A549 (cell line): ENCODE measurements around the gene SUN2. TPM values are rescaled to one million over a fixed set of nuclear protein-coding genes. Genes with fewer than 3 reads are reported as not detected.
A peak's percentile ranks its signal among the peaks of the same experiment; 100 is the strongest.

Experiments
- ATAC-seq, 2 experiments: fragments of 200-7000 bp in 1 of 2; fragments of >200 bp in 1 of 2; cut with Nextera tagmentation in 1 of 2; cut with Tn5 transposase in 1 of 2; 3 replicates each; pipeline versions ENCODE4 v1.8.0 to v1.9.1; 2018 to 2020; ENCODE audit warnings: mild to moderate bottlenecking in 1 of 2, moderate library complexity in 1 of 2
- CTCF ChIA-PET: fragments of 300-600 bp; sonication (Branson Sonifier 250); formaldehyde crosslinking; extraction: SDS; loops from one replicate; lab custom pipeline; 2021; ENCODE audit warnings: antibody characterized with exemption, inconsistent platforms; lab: Yijun Ruan, JAX
- POLR2A ChIA-PET: fragments of 350-600 bp; formaldehyde crosslinking; extraction: SDS; loops from one replicate; lab custom pipeline; 2021; ENCODE audit warnings: antibody characterized with exemption, inconsistent platforms; lab: Yijun Ruan, JAX
- DNase-seq, 2 experiments: peaks; one replicate each; pipeline versions ENCODE4 v3.0.0 to v3.0.0-alpha.2; 2011 to 2016; ENCODE audit warnings: low read depth in 1 of 2, low spot score in 1 of 2
- FAIRE-seq: peaks from 2 replicates; lab custom pipeline; 2011; peaks lifted over from hg19 to GRCh38; lab: Jason Lieb, UNC
- H3K27ac ChIP-seq, 2 experiments: fragments of >200 bp; sonication (Bioruptor Twin); formaldehyde crosslinking; 3 replicates each; pipeline ENCODE4 v1.5.1; 2016 to 2017
- H3K4me1 ChIP-seq: fragments of >200 bp; sonication (Bioruptor Twin); formaldehyde crosslinking; 3 replicates; pipeline ENCODE4 v1.6.1; 2016
- H3K4me2 ChIP-seq: fragments of >200 bp; sonication (Bioruptor Twin); formaldehyde crosslinking; 3 replicates; pipeline ENCODE4 v1.6.1; 2016
- H3K4me3 ChIP-seq: fragments of >200 bp; sonication (Bioruptor Twin); formaldehyde crosslinking; 3 replicates; pipeline ENCODE4 v1.5.1; 2016
- H3K9me3 ChIP-seq: fragments of >200 bp; sonication (Bioruptor Twin); formaldehyde crosslinking; 3 replicates; pipeline ENCODE4 v1.6.1; 2016
- BHLHE40 ChIP-seq: IDR thresholded peaks from 2 replicates; pipeline ENCODE4 v1.6.1; 2012; ENCODE audit warnings: low read depth, low read length, inconsistent platforms
- CBX2 ChIP-seq: fragments of 200-600 bp; sonication (generic); IDR thresholded peaks from 2 replicates; pipeline ENCODE4 v1.6.1; 2016; ENCODE audit warnings: low read depth, mild to moderate bottlenecking, borderline replicate concordance
- CHD2 ChIP-seq: fragments of 150-350 bp; IDR thresholded peaks from 2 replicates; pipeline ENCODE4 v1.6.1; 2014; ENCODE audit warnings: low read length; ENCODE audit not compliant: partially characterized antibody
- CHD4 ChIP-seq: fragments of 200-600 bp; sonication (generic); IDR thresholded peaks from 2 replicates; pipeline ENCODE4 v1.6.1; 2016; ENCODE audit warnings: antibody characterized with exemption, mild to moderate bottlenecking, borderline replicate concordance
- ESRRA ChIP-seq: fragments of 150-350 bp; IDR thresholded peaks from 2 replicates; pipeline ENCODE4 v1.6.1; 2014; ENCODE audit warnings: mild to moderate bottlenecking, low read length, borderline replicate concordance
- MAFK ChIP-seq: fragments of 450-650 bp; IDR thresholded peaks from 2 replicates; pipeline ENCODE4 v1.6.1; 2014; ENCODE audit not compliant: partially characterized antibody
- NFE2L2 ChIP-seq: fragments of 150-350 bp; conservative IDR thresholded peaks from 2 replicates; pipeline ENCODE4 v1.6.1; 2014; ENCODE audit warnings: low read length
- NPAS2 ChIP-seq: fragments of 250-450 bp; sonication (Bioruptor Pico); IDR thresholded peaks from 2 replicates; pipeline ENCODE4 v1.8.0; 2022; ENCODE audit warnings: mild to moderate bottlenecking, moderate library complexity, borderline replicate concordance
- RARB ChIP-seq: fragments of 250-450 bp; sonication (Bioruptor Pico); IDR thresholded peaks from 2 replicates; pipeline ENCODE4 v1.8.0; 2021; ENCODE audit warnings: mild to moderate bottlenecking, moderate library complexity
- TFCP2L1 ChIP-seq: fragments of 250-450 bp; sonication (Bioruptor Pico); IDR thresholded peaks from 2 replicates; pipeline ENCODE4 v1.5.0; 2021; ENCODE audit warnings: mild to moderate bottlenecking
- TP53 ChIP-seq: fragments of 250-450 bp; sonication (Bioruptor Pico); IDR thresholded peaks from 2 replicates; pipeline ENCODE4 v1.5.0; 2021; ENCODE audit warnings: mild to moderate bottlenecking, moderate library complexity
- ZC3H11A ChIP-seq: fragments of 450-650 bp; IDR thresholded peaks from 2 replicates; pipeline ENCODE4 v1.6.1; 2014; ENCODE audit warnings: antibody characterized with exemption, mild to moderate bottlenecking
- WGBS: methylation state at CpG from one replicate; pipeline ENCODE4 v1.1.6; 2017; ENCODE audit errors: missing lambda C conversion rate; 5-methylcytosine and 5-hydroxymethylcytosine counted together
- polyA plus RNA-seq, 4 experiments: library from polyadenylated mRNA; depleted of rRNA in 3 of 4; stranded (reverse); fragments of >200 nt; fragmentation: RNase III in 1 of 4; extraction: RNeasy Plus Mini Kit Qiagen cat#74134 plus additional on column Dnase treatment in 1 of 4; gene quantifications; 2 replicates in 3 of 4; 3 replicates in 1 of 4; pipeline ENCODE4 v1.2.3, GENCODE V29; 2011 to 2017
- TF ChIP-seq, protein P1 (sequence below): fragments of >200 bp; sonication (Bioruptor Twin); formaldehyde crosslinking; IDR thresholded peaks from 3 replicates; pipeline ENCODE4 v1.5.1; 2016
- TF ChIP-seq, protein P2 (sequence below): fragments of >200 bp; sonication (Bioruptor Twin); formaldehyde crosslinking; IDR thresholded peaks from 2 replicates; pipeline ENCODE4 v1.6.1; 2016

The SUN2 gene
- polyA plus RNA-seq, 2 of the 4 experiments (the other 2 are of a cell fraction), result 12.6 to 24.0 TPM

DNA sequence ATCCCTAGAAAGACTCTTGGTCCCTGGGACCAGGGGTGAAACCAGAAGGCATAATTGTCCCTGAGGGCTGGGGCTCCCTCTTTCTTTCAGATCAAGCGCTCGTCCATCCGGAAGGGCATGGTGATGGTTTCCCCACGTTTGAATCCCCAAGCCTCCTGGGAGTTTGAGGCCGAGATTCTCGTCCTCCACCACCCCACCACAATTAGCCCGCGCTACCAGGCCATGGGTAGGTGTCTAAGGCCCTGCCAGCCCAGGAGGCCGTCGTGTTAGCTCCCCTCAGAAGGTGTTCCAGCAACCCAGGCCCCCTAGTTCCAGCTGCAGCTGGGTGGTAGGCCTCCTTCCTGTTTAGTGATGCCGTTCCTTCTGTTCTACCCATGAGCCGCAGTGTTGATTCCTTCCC is 28.7 kb downstream of the SUN2 start:
- no peaks in the 10 kb centered on the region for H3K4me1 ChIP-seq
- ATAC-seq, result no peak
- no peak overlapping the region for H3K4me3 ChIP-seq
- TF ChIP-seq MAFK, result no peak
- TF ChIP-seq TFCP2L1 (CRISPR knock-in tag), result no peak
- TF ChIP-seq ESRRA, result no peak
- TF ChIP-seq CHD2, result no peak
- POLR2A ChIA-PET, result no interaction called here
- WGBS, result 92% methylated on average over 11 of the region's 12 CpGs
- H3K9me3 ChIP-seq, result no peaks in the 10 kb centered on the region
- CTCF ChIA-PET, result interaction anchor here (1.4 to 7.4 kb wide), 2 partner anchors 8 to 142 kb away, joined by 3 to 69 read pairs; no protein-coding TSS in a partner anchor
- no peak for DNase-seq
- H3K4me2 ChIP-seq, result no peak overlapping the region
- no peak overlapping the region for H3K27ac ChIP-seq
- FAIRE-seq, result no peak

DNA sequence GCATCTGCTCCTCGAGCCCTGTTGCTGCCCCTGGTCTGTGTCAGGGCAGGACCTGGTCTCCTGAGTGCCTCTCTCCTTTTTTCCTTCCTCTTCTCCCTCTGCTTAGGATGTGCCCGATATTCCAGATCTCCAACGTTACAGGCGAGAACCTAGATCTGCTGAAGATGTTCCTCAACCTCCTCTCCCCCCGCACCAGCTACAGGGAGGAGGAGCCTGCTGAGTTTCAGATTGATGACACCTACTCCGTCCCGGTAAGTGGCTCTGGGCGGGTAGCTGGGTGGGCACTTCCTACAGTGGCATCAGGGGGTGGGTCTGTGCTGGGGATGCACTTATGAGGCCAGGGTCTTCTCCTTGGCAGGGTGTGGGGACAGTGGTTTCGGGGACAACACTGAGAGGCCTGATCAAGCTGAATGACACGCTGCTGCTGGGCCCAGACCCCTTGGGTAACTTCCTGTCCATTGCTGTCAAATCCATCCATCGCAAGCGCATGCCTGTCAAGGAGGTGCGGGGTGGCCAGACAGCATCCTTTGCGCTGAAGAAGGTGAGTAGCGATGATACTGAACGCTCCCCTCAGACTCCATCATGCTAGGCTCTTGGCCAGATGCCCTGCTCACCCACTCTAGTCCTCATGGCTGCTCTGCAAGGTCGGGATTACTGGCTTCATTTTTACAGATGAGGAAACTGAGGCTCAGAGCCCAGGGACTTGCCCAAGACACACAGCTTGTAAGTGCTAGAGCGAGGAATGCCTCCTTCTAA is 29.7 kb downstream of the SUN2 start:
- POLR2A ChIA-PET, result no interaction called here
- WGBS, result 98% methylated on average over 11 of the region's 18 CpGs
- no peak for DNase-seq

DNA sequence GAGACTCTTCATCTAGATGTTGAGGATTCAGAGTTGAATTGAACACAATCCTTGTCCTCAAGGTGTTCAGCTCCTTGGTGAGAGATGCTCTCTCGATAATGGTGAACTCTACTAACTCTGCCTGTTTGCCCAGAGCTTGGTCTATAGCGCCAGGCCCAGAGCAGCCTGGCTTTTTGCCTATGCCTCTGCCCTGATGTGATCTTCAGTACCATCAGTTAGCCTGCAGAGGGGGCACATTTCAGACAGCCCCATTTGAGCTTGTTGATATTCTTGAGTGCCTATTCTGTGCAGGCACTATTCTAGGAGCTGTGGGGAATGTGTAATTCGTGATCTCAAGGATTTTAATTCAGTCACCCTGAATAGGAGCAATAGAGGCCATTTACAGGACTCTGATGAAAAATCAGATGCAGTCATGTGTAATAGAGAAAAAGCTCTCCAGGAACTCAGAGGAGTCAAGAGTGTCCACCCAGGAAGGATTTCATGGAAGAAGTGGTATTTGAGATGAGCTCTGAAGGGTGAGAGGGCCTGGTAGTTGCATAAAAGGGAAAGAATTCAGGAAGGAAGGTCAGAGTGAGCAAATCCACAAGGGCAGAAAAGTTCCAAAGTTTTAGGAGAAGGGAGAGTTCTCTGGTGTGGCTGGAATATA is 30.7 kb downstream of the SUN2 start:
- ATAC-seq, result peak; percentile 81 to 90
- DNase-seq, result peak; percentile 49 to 57
- TF ChIP-seq RARB (CRISPR knock-in tag), result no peak
- TF ChIP-seq, protein P1, sequence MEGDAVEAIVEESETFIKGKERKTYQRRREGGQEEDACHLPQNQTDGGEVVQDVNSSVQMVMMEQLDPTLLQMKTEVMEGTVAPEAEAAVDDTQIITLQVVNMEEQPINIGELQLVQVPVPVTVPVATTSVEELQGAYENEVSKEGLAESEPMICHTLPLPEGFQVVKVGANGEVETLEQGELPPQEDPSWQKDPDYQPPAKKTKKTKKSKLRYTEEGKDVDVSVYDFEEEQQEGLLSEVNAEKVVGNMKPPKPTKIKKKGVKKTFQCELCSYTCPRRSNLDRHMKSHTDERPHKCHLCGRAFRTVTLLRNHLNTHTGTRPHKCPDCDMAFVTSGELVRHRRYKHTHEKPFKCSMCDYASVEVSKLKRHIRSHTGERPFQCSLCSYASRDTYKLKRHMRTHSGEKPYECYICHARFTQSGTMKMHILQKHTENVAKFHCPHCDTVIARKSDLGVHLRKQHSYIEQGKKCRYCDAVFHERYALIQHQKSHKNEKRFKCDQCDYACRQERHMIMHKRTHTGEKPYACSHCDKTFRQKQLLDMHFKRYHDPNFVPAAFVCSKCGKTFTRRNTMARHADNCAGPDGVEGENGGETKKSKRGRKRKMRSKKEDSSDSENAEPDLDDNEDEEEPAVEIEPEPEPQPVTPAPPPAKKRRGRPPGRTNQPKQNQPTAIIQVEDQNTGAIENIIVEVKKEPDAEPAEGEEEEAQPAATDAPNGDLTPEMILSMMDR, result peak; percentile 34; the same call in 2 of the 3 replicates
- no peak overlapping the region for H3K4me2 ChIP-seq
- H3K4me1 ChIP-seq, result no peaks in the 10 kb centered on the region
- CTCF ChIA-PET, result interaction anchor here (0.6 to 7.4 kb wide), 16 partner anchors 9 to 672 kb away, joined by 3 to 69 read pairs (median 5); partner anchors contain the start of genes GTPBP1 and TOMM22
- 32% methylated on average over 3 of the region's 3 CpGs for WGBS
- FAIRE-seq, result no peak
- H3K9me3 ChIP-seq, result no peaks in the 10 kb centered on the region
- POLR2A ChIA-PET, result no interaction called here
- H3K4me3 ChIP-seq, result no peak overlapping the region
- H3K27ac ChIP-seq, result no peak overlapping the region

More for the DNA sequence above, 29.7 kb downstream of the SUN2 start:
- no peak for FAIRE-seq
- H3K9me3 ChIP-seq, result no peaks in the 10 kb centered on the region
- CTCF ChIA-PET, result interaction anchor here (1.2 to 7.4 kb wide), 6 partner anchors 9 to 41 kb away, joined by 5 to 69 read pairs (median 12); no protein-coding TSS in a partner anchor
- H3K4me3 ChIP-seq, result no peak overlapping the region
- no peak overlapping the region for H3K27ac ChIP-seq
- no peak for ATAC-seq
- TF ChIP-seq CHD2, result no peak
- TF ChIP-seq CBX2, result no peak
- no peak for TF ChIP-seq BHLHE40
- no peaks in the 10 kb centered on the region for H3K4me1 ChIP-seq
- no peak overlapping the region for H3K4me2 ChIP-seq

DNA sequence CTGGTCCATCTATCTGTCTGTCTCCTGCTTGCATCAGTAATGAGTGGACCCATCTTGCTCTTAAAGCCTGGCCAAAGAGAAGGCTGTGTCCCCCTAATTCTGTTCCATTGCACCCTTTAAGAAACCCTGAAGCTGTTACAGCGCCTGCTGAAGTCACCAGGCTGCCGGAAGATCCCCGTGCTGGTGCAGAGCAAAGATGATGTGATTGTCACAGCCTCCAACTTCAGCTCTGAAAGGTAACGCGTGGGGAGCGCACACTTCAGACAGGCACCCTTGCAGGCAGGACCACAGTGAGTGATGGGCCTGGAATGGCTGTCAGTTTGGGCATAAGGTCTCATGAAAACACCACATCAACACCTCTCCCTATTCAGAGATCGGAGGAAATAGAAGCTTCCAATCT is 31.6 kb downstream of the SUN2 start:
- Histone ChIP-seq H3K4me2 (no peak overlapping the region), H3K27ac (no peak overlapping the region), H3K4me1 (peaks cover 2% of the 10 kb centered on the region; the same call in 2 of the 3 replicates), H3K9me3 (no peaks in the 10 kb centered on the region)
- no peak for FAIRE-seq
- 93% methylated on average over 5 of the region's 7 CpGs for WGBS
- TF ChIP-seq ZC3H11A, result no peak
- TF ChIP-seq NFE2L2, result no peak
- no peak for TF ChIP-seq NPAS2 (CRISPR knock-in tag)
- TF ChIP-seq TP53 (CRISPR knock-in tag), result no peak
- TF ChIP-seq TFCP2L1 (CRISPR knock-in tag), result no peak
- TF ChIP-seq, protein P2, sequence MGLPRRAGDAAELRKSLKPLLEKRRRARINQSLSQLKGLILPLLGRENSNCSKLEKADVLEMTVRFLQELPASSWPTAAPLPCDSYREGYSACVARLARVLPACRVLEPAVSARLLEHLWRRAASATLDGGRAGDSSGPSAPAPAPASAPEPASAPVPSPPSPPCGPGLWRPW, result no peak
- no peak for TF ChIP-seq CHD4
- TF ChIP-seq, all 56 proteins: peak for 0
- POLR2A ChIA-PET, result no interaction called here
- H3K4me3 ChIP-seq, result no peak overlapping the region
- ATAC-seq (no peak), DNase-seq (no peak)
- CTCF ChIA-PET, result interaction anchor here (0.6 to 7.4 kb wide), 12 partner anchors 9 to 672 kb away, joined by 3 to 69 read pairs (median 5); partner anchors contain the start of genes GTPBP1 and TOMM22
